ENCODE measurements around the gene REV3L.
"Not testable (repeated sequence)": the region's sequence is repeated elsewhere in the genome, so short reads cannot be mapped to it uniquely, and the experiment has no call there.

The REV3L gene

GRCh38 chr6:111307275-111307858 is 175.7 kb downstream of the REV3L start:
- no peak for TF ChIP-seq CTCF (conservative IDR thresholded peaks at IDR 0.05)
- no peak overlapping the region for H3K27ac ChIP-seq

GRCh38 chr6:111306104-111306888 is 176.7 kb downstream of the REV3L start:
- H3K27ac ChIP-seq, result no peak overlapping the region

GRCh38 chr6:111301946-111302345 is 181.1 kb downstream of the REV3L start:
- H3K27ac ChIP-seq, result no peak overlapping the region
- TF ChIP-seq CTCF (conservative IDR thresholded peaks at IDR 0.05), result no peak

More at GRCh38 chr6:111306104-111306888, 176.7 kb downstream of the REV3L start:
- TF ChIP-seq CTCF (conservative IDR thresholded peaks at IDR 0.05), result no peak

GRCh38 chr6:111300938-111301800 is 181.8 kb downstream of the REV3L start:
- not testable (repeated sequence) for H3K27ac ChIP-seq

- H3K27ac ChIP-seq, result no peak overlapping the region
These were observed 185.2 kb downstream of the REV3L start for GRCh38 chr6:111297776-111298175.

GRCh38 chr6:111294374-111294967 is 188.5 kb downstream of the REV3L start:
- H3K27ac ChIP-seq, result no peak overlapping the region

More at GRCh38 chr6:111297776-111298175, 185.2 kb downstream of the REV3L start:
- no peak for TF ChIP-seq CTCF (conservative IDR thresholded peaks at IDR 0.05)

More at GRCh38 chr6:111294374-111294967, 188.5 kb downstream of the REV3L start:
- no peak for TF ChIP-seq CTCF (conservative IDR thresholded peaks at IDR 0.05)
